Motor neuron (in vitro differentiated cells): Measurements from ENCODE around the gene EXOC3L1. TPM values are rescaled to one million over a fixed set of nuclear protein-coding genes. Genes with fewer than 3 reads are reported as not detected.
A peak's percentile ranks its signal among the peaks of the same experiment; 100 is the strongest.

Experiments
- ATAC-seq, 8 experiments: fragments of 200-7000 bp; cut with Tn5 transposase; replicated peaks in 6 of 8; 2 replicates each; pipeline ENCODE4 v1.8.0; 2021; ENCODE audit warnings: mild to moderate bottlenecking in 8 of 8, moderate library complexity in 8 of 8
- H3K27ac ChIP-seq, 2 donors: fragments of 250-450 bp; sonication (Bioruptor Pico); 2 replicates each; pipeline ENCODE4 v1.9.0; 2021; ENCODE audit warnings: antibody characterized with exemption in 2 of 2, mild to moderate bottlenecking in 2 of 2, moderate library complexity in 1 of 2
- H3K4me1 ChIP-seq, 2 donors: fragments of 250-450 bp; sonication (Bioruptor Pico); replicated peaks in 1 of 2; 2 replicates each; pipeline ENCODE4 v1.6.1; 2021; ENCODE audit warnings: antibody characterized with exemption in 2 of 2, mild to moderate bottlenecking in 2 of 2, moderate library complexity in 1 of 2
- H3K4me3 ChIP-seq, 5 donors: fragments of 250-450 bp; sonication (Bioruptor Pico); 2 replicates each; pipeline ENCODE4 v1.9.0; 2021; ENCODE audit warnings: antibody characterized with exemption in 5 of 5, mild to moderate bottlenecking in 5 of 5, moderate library complexity in 4 of 5
- WGBS, 10 experiments: fragments of 450-650 bp; shearing (Covaris generic); methylation state at CpG; one replicate each; pipeline ENCODE4 v1.0.0; 2022; 5-methylcytosine and 5-hydroxymethylcytosine counted together
- in situ Hi-C, 9 experiments: fragments of 400-800 bp; cut with MboI; loops; one replicate each; pipeline ENCODE4 v1.15.0; 2021; ENCODE audit warnings: low sequenced_read_pairs in 9 of 9, low pct_unique_long_range_greater_than_20kb in 2 of 9; ENCODE audit not compliant: unreplicated experiment in 9 of 9
- total RNA-seq, 8 experiments: library from RNA; unstranded; fragments of 300-600 nt; gene quantifications; 2 replicates each; pipeline versions ENCODE4 v1.2.3 to v1.2.4, GENCODE V29; 2022

The EXOC3L1 gene
- total RNA-seq, 8 experiments from 2014 or later, result 0.29 to 3.6 (median 0.98) TPM

DNA sequence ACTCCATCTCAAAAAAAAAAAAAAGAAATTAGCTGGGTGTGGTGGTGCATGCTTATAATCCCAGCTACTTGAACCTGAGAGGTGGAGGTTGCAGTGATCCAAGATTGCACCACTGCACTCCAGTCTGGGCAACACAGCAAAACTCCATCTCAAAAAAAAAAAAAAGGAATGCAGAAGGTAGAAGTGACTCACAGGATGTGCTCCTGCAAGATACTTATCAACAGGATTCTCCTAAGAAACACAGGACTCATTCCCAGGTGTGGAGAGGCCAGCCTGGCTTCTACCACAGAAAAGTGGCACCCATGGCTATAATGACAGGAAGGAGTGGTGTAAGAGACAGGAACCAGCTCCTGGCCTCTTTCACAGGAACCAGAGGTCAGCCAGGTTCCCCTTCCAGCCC is 22.8 kb upstream of the EXOC3L1 start:
- no peak for ATAC-seq
- in situ Hi-C loops, result no loop called here
- no peak overlapping the region for H3K27ac ChIP-seq
- no peaks in the 10 kb centered on the region for H3K4me1 ChIP-seq
- H3K4me3 ChIP-seq, result no peak overlapping the region

DNA sequence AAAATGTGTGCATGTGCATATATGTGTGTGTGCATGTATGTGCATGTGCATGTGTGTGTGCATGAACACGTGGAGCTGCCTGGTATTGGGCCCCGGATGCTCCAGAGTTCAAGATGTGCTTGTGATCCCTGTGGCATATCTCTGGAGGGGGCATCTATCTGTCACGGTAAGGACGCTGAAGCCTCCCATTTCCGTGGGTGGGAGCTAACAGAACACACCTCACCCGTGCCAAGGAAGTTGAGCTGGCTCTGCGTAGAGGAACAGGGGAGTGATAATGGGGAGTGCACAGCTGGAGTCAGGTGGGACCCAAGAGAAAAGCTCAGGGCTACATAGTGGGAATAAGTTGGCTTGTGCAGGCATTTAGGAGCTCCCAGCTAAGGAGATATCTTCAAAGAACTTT is 21.7 kb upstream of the EXOC3L1 start:
- Histone ChIP-seq H3K4me1 (no peaks in the 10 kb centered on the region), H3K4me3 (no peak overlapping the region), H3K27ac (no peak overlapping the region)
- in situ Hi-C loops, result no loop called here
- ATAC-seq, result peak in 1 of 8 experiments; percentile 13
- 57 to 90% (median 79%) methylated on average over 1 to 5 of the region's 7 CpGs; no CpG with 5 or more reads in 6 of the 10 experiments for WGBS, 10 experiments

DNA sequence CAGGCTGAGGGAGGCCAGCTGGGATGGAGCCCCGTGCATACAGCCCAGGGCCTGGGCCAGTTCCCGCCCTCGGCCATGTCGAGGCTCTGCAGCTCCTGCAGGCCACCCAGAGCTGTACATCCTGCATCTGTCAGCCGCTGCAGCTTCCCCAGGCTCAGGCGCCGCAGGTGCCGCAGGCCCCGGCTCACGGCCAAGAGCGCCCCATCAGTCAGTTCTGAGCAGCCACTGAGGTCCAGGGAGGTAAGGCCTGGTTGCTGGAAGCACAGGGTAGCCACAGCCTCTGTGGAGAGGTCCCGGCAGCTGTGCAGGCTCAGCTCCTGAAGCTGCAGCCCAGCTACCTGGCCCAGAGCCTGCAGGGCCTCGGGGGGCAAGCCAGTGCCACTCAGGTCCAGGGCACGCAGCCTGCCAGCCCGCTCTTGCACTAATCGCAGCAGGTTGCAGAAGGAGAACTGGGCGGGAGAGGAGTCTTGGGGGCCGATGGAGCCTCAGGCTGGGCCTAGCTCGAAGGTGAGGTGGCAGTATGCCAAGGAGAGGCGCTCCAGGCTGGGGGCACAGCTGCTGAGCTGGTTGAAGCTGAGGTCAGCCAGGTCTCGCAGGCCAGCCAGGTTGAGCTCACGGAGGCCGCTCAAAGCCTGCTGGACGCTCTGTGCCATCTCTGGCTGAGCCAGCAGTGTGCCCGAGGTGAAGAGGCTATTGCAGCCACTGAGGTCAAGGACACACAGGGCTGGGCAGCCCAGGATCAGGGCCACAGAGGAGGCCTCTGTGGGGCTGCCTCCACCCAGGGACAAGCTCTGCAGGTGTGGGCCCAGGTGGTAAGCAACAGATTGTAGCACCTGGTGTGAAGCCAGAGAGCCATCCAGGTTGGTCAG is 20.4 kb upstream of the EXOC3L1 start:
- peak in 2 of 8 experiments; percentile 1 to 6 for ATAC-seq
- Histone ChIP-seq H3K4me3 (no peak overlapping the region), H3K4me1 (no peaks in the 10 kb centered on the region), H3K27ac (no peak overlapping the region)
- in situ Hi-C loops, result no loop called here
- 70 to 94% (median 80%) methylated on average over 2 to 6 of the region's 25 CpGs; no CpG with 5 or more reads in 7 of the 10 experiments for WGBS, 10 experiments

DNA sequence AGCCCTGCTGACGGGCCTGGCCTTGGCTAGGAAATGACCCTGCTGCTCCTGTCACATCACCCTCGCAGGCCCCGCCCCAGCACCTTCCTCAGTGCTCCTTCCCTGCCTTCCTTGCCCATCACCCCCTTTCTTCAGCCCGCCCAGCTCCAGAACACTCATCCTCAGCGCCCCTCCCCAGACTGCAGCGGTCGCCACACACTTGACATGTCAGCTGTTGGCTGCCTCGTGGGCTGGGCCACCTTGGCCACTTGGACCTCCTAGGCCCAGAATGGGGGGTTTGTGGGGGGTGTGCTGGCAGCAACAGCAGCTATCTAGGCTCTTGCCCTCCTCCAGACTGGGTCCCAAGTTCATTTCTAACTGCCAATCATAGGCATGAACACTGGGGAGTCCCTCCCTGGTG is 19.6 kb upstream of the EXOC3L1 start:
- no peak overlapping the region for H3K27ac ChIP-seq
- in situ Hi-C loops, result no loop called here
- WGBS, 10 experiments, result 67 to 80% methylated on average over 1 of the region's 8 CpGs; no CpG with 5 or more reads in 8 of the 10 experiments
- H3K4me1 ChIP-seq, result no peaks in the 10 kb centered on the region
- ATAC-seq, result no peak
- H3K4me3 ChIP-seq, result no peak overlapping the region

DNA sequence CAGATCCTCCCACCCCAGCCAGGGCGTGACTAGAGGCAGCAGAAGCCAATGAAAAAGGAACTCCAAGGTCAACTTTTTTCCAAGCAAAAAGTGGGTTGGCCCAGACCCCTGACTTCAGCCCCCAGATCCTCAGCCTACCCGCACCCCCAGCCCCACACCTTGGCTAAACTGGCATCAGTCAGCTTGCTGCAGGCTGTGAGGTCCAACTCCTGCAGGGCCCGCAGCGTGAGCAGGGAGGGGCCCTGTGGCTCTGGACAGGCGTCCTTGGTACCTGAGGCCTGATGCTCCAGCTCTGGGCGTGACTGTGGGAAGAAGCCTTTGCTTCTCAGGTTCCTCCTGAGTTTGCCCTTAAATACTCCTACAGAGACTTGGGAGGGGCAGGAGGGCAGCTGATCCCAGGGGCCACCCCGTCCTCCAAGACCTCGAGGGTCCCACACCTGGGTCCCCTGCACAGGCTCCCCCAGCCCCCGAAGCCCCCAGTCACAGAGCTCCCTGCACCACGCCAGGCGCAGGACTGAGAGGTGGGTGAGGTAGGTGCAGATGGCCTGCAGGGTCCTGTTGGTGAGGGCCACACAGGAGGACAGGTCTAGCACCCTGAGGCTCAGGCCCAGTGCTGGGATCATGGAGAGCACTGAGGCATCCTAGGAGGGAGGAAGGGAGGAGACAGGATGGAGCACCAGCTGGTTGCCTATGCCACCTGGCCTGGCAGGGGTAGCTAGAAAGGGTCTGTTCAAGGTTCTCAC is 18.4 kb upstream of the EXOC3L1 start:
- in situ Hi-C loops, result no loop called here
- WGBS, 10 experiments, result 93% methylated on average over 2 of the region's 11 CpGs; no CpG with 5 or more reads in 9 of the 10 experiments
- ATAC-seq, result no peak
- Histone ChIP-seq H3K4me3 (no peak overlapping the region), H3K4me1 (no peaks in the 10 kb centered on the region), H3K27ac (no peak overlapping the region)

DNA sequence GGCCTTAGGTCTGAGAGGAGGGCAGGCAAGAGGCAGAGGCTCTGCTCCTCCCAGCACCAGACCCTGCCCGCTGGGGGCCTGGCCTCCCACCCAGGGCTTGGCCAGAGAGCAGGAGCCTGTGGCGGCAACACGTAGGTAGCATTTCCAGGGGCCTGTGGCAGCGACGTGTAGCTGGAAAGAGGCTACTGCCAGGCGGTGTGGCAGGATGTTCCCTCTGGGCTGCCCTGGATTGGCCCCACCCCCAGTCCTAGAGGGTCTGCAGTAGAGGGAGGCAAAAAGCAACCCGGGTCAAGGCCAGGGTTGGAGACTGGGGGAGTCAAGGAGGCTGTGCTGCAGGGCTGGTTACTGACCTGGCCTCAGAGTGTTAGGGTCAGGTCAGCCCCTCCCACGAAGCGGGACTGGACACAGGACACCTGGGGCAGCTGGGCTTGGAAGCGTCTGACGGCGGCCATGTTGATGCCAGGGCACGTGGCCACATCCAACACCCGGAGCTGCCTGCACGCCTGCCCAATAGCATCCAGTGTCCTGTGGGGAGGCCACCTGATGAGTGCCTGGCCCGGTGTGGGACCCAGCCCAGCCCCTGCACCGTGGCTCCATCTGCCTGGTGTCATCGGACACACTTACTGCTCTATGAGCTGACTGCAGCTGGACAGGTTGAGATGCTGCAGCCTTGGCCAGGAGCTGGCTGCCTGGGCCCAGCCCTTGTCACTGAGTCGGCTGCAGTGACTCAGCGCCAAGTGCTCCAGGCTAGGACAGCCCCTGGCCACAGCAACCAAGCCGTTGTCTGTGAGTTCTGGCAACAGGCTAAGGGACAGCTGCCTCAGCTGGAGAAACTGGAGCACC is 17.5 kb upstream of the EXOC3L1 start:
- Histone ChIP-seq H3K4me1 (no peaks in the 10 kb centered on the region), H3K27ac (no peak overlapping the region), H3K4me3 (no peak overlapping the region)
- WGBS, 10 experiments, result 80 to 89% (median 80%) methylated on average over 1 to 10 of the region's 21 CpGs; no CpG with 5 or more reads in 7 of the 10 experiments
- in situ Hi-C loops, result no loop called here
- peak in 7 of 8 experiments; percentile 2 to 81 (median 18) for ATAC-seq

DNA sequence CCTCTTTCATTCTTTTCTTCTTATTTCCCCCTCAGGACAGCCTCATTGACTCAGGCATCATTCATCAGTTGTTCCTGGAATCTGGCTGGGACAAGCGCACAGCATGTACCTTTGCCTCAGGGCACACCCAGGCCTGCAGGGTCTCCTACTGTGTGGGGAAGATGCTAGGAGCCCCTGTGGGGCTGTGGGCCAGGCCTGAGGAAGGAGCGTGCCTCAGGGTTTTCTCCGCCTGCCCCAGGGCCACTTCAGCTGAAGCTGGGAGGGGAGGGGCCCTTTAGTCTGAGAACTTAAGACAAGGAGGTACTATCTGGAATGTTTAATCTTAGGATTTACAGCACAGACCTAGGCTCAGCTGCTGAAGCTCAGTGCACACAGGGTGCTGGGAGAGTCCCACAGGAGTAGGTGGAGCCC is 16.9 kb upstream of the EXOC3L1 start:
- Histone ChIP-seq H3K27ac (no peak overlapping the region), H3K4me1 (no peaks in the 10 kb centered on the region), H3K4me3 (no peak overlapping the region)
- in situ Hi-C loops, result no loop called here
- 100% methylated on average over 1 of the region's 3 CpGs; no CpG with 5 or more reads in 7 of the 10 experiments for WGBS, 10 experiments
- peak in 4 of 8 experiments; percentile 1 to 34 (median 24) for ATAC-seq

DNA sequence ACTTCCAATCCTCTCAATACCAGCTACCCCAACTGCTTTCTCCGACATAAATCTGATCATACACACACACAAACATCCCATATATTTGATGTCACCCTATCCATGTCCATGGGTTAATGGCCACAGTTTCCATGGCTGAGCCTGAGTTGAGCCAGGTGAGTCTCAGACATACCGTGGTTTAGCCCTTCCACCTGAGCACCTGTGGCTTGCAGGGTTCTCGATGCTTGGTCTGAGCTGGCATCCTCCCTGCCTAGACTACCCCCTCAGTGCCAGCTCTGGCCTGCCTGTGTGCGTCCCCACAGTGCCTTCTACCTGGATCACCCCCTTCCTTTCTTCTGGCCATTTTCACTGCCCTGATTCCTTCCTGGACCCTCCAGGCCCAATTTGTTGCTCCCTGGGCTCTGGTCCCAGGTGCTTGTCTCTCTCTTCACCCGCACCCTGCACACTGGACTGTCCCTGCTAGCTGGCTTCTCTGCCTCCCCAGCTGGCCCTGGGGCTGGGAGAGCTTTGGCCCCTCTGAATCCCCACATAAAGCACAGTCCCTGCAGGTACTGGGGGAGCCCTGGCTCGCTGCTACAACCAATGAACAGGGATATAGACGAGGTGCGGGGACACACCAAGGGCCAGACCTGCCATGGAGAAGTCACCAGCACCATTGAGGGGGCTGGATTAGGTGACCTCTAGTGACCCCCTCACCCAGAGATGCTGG is 16.3 kb upstream of the EXOC3L1 start:
- in situ Hi-C loops, result no loop called here
- Histone ChIP-seq H3K4me3 (no peak overlapping the region), H3K27ac (no peak overlapping the region), H3K4me1 (no peaks in the 10 kb centered on the region)
- WGBS, 10 experiments, result 67 to 100% (median 97%) methylated on average over 1 to 5 of the region's 8 CpGs; no CpG with 5 or more reads in 2 of the 10 experiments
- ATAC-seq, result no peak

DNA sequence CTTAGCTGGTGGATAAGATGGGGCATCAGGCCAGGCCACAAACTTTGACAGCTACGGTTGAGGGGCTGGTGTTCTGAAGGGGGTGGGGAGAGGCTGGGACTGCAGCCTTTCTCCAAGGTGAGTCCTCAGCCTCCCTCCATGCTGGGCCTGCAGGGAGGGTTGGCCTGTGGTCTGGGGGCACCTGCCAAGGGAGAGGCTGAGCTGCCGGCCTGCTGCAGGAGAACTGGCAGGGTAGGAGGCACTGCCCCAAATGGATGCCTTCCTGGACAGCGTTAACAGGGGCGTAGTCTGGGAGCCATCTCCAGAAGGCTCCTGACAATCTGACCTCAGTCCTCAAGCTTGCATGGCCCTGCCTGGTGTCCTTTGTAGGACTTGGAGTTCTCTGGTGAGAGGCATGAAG is 14.1 kb upstream of the EXOC3L1 start:
- Histone ChIP-seq H3K4me1 (no peaks in the 10 kb centered on the region), H3K27ac (no peak overlapping the region), H3K4me3 (no peak overlapping the region)
- in situ Hi-C loops, result no loop called here
- peak in 1 of 8 experiments; percentile 3 for ATAC-seq
- 83 to 100% (median 100%) methylated on average over 1 to 2 of the region's 4 CpGs; no CpG with 5 or more reads in 7 of the 10 experiments for WGBS, 10 experiments

DNA sequence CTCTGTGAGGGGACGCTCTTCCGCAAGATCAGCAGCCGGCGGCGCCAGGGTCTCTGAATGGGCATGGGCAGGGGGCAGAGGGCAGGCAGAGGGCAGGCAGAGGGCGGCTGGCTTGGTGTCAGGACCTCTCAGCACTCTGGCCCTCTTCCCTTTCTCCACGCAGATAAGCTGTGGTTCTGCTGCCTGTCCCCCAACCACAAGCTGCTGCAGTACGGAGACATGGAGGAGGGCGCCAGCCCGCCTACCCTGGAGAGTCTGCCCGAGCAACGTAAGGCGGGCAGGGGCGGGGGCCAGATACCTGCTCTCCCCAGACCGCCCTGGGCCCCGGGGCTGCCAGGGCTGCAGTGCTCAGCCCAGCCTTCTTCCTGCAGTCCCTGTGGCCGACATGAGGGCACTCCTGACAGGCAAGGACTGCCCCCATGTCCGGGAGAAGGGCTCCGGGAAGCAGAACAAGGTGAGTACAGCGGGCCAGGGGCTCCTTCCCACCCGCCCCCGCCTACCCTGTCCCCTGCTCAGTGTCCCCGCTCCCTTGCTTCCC is 13.1 kb upstream of the EXOC3L1 start:
- in situ Hi-C loops, result no loop called here
- 93 to 95% (median 93%) methylated on average over 3 to 6 of the region's 23 CpGs; no CpG with 5 or more reads in 7 of the 10 experiments for WGBS, 10 experiments
- Histone ChIP-seq H3K4me3 (no peak overlapping the region), H3K4me1 (no peaks in the 10 kb centered on the region), H3K27ac (no peak overlapping the region)
- ATAC-seq, result no peak

DNA sequence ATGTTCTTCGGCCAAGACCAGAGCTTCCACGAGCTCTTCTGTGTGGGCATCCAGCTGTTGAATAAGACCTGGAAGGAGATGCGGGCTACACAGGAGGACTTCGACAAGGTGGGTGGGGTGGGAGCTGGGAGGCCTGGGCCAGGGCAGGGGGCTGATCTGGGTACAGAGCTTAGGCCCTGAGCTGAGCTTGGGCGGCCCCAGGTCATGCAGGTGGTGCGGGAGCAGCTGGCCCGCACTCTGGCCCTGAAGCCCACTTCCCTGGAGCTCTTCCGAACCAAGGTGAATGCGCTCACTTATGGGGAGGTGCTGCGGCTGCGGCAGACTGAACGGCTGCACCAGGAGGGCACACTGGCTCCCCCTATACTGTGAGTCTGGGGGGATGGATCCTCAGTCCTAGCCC is 12.5 kb upstream of the EXOC3L1 start:
- in situ Hi-C loops, result no loop called here
- no peak for ATAC-seq
- H3K27ac ChIP-seq, result no peak overlapping the region
- WGBS, 10 experiments, result 80 to 100% (median 90%) methylated on average over 1 to 2 of the region's 12 CpGs; no CpG with 5 or more reads in 6 of the 10 experiments
- no peak overlapping the region for H3K4me3 ChIP-seq
- no peaks in the 10 kb centered on the region for H3K4me1 ChIP-seq
